ENCODE data around the gene NMBR. TPM values are rescaled to one million over a fixed set of nuclear protein-coding genes. Genes with fewer than 3 reads are reported as not detected.

The NMBR gene
- polyA plus RNA-seq, 1 experiment: not detected

- DNase-seq (ENCODE audit: low read depth): no peak
- Histone ChIP-seq H3K27me3 (ENCODE audit: control insufficient read depth, insufficient read depth, low read length) (peaks cover 12% of the 10 kb centered on the region), H3K4me3 (ENCODE audit: low read depth, low read length) (no peak overlapping the region), H3K36me3 (ENCODE audit: control insufficient read depth, insufficient read depth, low read length) (no peaks in the 10 kb centered on the region)
- ChIA-PET CTCF (interaction anchor here (1.1 to 1.5 kb wide), 2 partner anchors 14 to 99 kb away, joined by 3 to 4 read pairs; no protein-coding TSS in a partner anchor), POLR2A (no interaction called here)
- no peak for TF ChIP-seq CTCF (IDR thresholded peaks at IDR 0.05; ENCODE audit: insufficient read depth, low read depth, low read length)
Observed at GRCh38 chr6:142087950-142088857, 58.7 kb downstream of the NMBR start.

GRCh38 chr6:142079130-142079529, 67.8 kb downstream of the NMBR start:
- Histone ChIP-seq H3K4me3 (ENCODE audit: low read depth, low read length) (no peak overlapping the region), H3K36me3 (ENCODE audit: control insufficient read depth, insufficient read depth, low read length) (no peaks in the 10 kb centered on the region), H3K27me3 (ENCODE audit: control insufficient read depth, insufficient read depth, low read length) (0 out of 2 replicates have a peak, but pooled peaks cover 1% of the 10 kb centered on the region)
- CTCF ChIA-PET: interaction anchor here (1.0 kb wide), 1 partner anchor 19 kb away, joined by 3 read pairs; no protein-coding TSS in a partner anchor
- TF ChIP-seq CTCF (IDR thresholded peaks at IDR 0.05; ENCODE audit: insufficient read depth, low read depth, low read length): no peak
- no peak for DNase-seq (ENCODE audit: low read depth)
- POLR2A ChIA-PET: no interaction called here

GRCh38 chr6:142075516-142076101, 71.3 kb downstream of the NMBR start:
- Histone ChIP-seq H3K27me3 (ENCODE audit: control insufficient read depth, insufficient read depth, low read length) (no peaks in the 10 kb centered on the region), H3K4me3 (ENCODE audit: low read depth, low read length) (no peak overlapping the region), H3K36me3 (ENCODE audit: control insufficient read depth, insufficient read depth, low read length) (no peaks in the 10 kb centered on the region)
- ChIA-PET POLR2A (no interaction called here), CTCF (interaction anchor here (0.6 to 1.7 kb wide), 3 partner anchors 9 to 951 kb away, joined by 3 read pairs; no protein-coding TSS in a partner anchor)
- no peak for TF ChIP-seq CTCF (IDR thresholded peaks at IDR 0.05; ENCODE audit: insufficient read depth, low read depth, low read length)
- no peak for DNase-seq (ENCODE audit: low read depth)

- H3K4me3 ChIP-seq (ENCODE audit: low read depth, low read length): no peak overlapping the region
- no peaks in the 10 kb centered on the region for H3K27me3 ChIP-seq (ENCODE audit: control insufficient read depth, insufficient read depth, low read length)
- POLR2A ChIA-PET: no interaction called here
- no peak for DNase-seq (ENCODE audit: low read depth)
- TF ChIP-seq CTCF (IDR thresholded peaks at IDR 0.05; ENCODE audit: insufficient read depth, low read depth, low read length): no peak
- CTCF ChIA-PET: interaction anchor here (0.9 kb wide), 1 partner anchor 13 kb away, joined by 4 read pairs; no protein-coding TSS in a partner anchor
- no peaks in the 10 kb centered on the region for H3K36me3 ChIP-seq (ENCODE audit: control insufficient read depth, insufficient read depth, low read length)
Observed at GRCh38 chr6:142074516-142074915, 72.4 kb downstream of the NMBR start.

GRCh38 chr6:142071981-142072380, 74.9 kb downstream of the NMBR start:
- CTCF ChIA-PET: interaction anchor here (0.6 to 1.1 kb wide), 3 partner anchors 13 to 82 kb away, joined by 3 read pairs; no protein-coding TSS in a partner anchor

More at GRCh38 chr6:142071981-142072380, 74.9 kb downstream of the NMBR start:
- Histone ChIP-seq H3K27me3 (ENCODE audit: control insufficient read depth, insufficient read depth, low read length) (no peaks in the 10 kb centered on the region), H3K36me3 (ENCODE audit: control insufficient read depth, insufficient read depth, low read length) (no peaks in the 10 kb centered on the region), H3K4me3 (ENCODE audit: low read depth, low read length) (no peak overlapping the region)
- 0 out of 2 replicates have a peak, but pooled peaks have one; percentile 10 for TF ChIP-seq CTCF (IDR thresholded peaks at IDR 0.05; ENCODE audit: insufficient read depth, low read depth, low read length)
- POLR2A ChIA-PET: no interaction called here
- DNase-seq (ENCODE audit: low read depth): no peak

Data from BJ (cell line).